C4-2B (cell line): ENCODE data around the gene RSPH6A.

Experiments
- H3K27ac ChIP-seq: fragments of 450-650 bp; 2 replicates; pipeline ENCODE4 v1.5.1; 2017
- CTCF ChIP-seq: fragments of 450-650 bp; conservative IDR thresholded peaks from 2 replicates; pipeline ENCODE4 v1.5.1; 2017; ENCODE audit warnings: mild to moderate bottlenecking
- ZFX ChIP-seq: fragments of 450-650 bp; IDR thresholded peaks from 2 replicates; pipeline ENCODE4 v1.6.1; 2017

The RSPH6A gene

GRCh38 chr19:45777395-45777961 lies 37.6 kb downstream of the RSPH6A start:
- H3K27ac ChIP-seq = no peak overlapping the region
- TF ChIP-seq ZFX (no peak), CTCF (no peak)

DNA sequence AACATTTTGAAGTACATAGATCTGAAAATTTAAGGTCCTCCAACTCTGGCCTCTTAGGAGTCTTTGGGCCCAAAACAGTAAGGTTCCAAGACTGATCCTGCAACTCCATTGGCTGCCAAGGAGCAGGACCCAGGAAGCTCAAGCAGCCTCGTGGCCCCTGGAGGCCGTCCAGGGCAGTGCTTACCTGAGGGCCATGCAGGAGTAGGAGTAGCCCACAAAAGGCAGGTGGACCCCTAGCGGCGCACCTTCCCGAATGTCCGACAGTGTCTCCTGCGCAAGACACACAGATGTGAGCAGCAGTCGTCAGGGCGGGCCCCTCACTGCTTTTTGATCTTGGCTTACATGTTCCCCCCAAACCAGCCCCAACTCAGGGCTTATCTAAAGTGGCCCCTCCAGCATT lies 40.3 kb downstream of the RSPH6A start:
- no peak overlapping the region for H3K27ac ChIP-seq
- TF ChIP-seq ZFX = no peak
- no peak; the same call in 1 of the 2 replicates for TF ChIP-seq CTCF

DNA sequence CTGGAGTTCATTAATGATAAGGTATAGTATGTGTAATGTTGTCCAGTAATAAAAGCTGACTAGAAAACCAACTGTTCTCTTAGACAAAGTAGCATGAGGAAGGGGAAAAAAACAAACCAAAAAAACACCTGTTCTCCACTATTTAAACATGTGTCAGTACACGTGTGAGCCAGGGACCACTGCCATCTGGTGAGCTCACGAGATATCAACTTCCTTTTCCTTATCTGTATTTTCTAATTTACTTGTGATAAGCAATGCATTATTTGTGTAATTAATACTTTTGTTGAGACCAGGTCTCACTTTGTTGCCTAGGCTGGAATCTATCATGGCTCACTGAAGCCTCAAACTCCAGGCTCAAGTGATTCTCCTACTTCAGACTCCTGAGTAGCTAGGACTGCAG lies 41.7 kb downstream of the RSPH6A start:
- no peak overlapping the region for H3K27ac ChIP-seq
- TF ChIP-seq CTCF (no peak), ZFX (no peak)

DNA sequence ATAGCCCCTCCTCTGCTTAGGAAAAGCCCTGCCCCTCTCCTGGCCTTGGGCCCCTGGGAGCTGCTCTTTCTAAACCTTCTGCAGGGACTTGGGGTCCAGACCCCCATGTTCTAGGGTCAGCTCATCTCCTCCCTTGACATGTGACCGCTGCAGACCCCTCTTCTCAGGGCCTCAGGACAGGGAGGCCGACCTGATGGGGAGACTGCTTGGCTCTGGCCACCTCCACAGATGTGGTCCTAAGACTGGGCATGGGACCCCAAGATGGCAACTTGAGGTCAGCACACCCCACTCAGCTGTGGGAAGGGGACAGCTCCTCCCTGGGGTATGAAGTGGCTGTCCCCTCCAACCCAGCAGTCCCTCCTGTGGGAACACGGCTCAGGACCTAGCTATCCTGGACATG lies 42.2 kb downstream of the RSPH6A start:
- no peak for TF ChIP-seq CTCF
- no peak for TF ChIP-seq ZFX
- H3K27ac ChIP-seq = no peak overlapping the region

DNA sequence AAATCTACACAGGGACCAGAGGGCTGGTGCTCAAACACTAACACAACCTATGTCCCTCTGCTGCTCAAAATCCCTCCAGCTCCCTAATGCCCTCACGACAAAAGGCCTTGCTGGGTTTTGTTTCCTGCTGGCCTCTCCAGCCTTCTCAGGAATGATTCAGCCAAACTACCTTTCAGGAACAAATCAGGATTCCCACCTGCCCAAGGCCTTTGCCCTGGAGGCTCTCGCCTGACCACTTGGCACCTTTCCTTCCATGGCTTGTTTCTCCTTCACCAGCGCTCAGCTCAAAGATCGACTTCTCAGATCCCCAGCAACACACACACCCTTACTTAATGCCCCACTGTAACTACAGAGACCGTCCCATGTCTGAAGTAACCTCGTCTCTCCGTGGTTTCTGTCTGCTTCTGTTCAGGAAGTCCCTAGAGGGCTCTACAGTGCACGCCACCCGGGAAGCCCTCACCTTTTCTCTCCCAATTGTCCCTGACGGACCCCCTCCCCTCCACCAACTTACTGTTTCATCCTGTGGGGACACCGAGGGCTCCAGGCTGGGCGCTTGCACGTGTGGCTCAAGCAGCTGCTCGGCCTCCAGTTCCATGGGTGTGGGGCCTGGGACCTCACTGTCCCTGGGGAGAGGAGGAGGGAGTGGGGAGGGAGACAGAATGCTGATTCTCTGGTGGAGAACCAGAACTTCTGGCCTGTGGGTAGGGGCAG lies 42.8 kb downstream of the RSPH6A start:
- TF ChIP-seq ZFX (no peak), CTCF (no peak)
- H3K27ac ChIP-seq = no peak overlapping the region

- H3K27ac ChIP-seq = peak overlapping the region; percentile 87
Observed at GRCh38 chr19:45771311-45771933, 43.7 kb downstream of the RSPH6A start.

More at GRCh38 chr19:45771311-45771933, 43.7 kb downstream of the RSPH6A start:
- no peak for TF ChIP-seq CTCF
- no peak for TF ChIP-seq ZFX
